Mucosa of rectum (tissue), 2 donors: ENCODE measurements around the gene CLIC1.

Experiments
- H3K27ac ChIP-seq, 2 donors: one replicate each; pipeline ENCODE4 v1.7.0; 2013; ENCODE audit warnings: inconsistent platforms in 2 of 2, low read depth in 2 of 2, low read length in 2 of 2
- H3K27me3 ChIP-seq, 2 donors: one replicate each; pipeline ENCODE4 v1.7.0; 2013; ENCODE audit warnings: low read length in 2 of 2; ENCODE audit not compliant: control insufficient read depth in 2 of 2, insufficient read depth in 2 of 2
- H3K36me3 ChIP-seq, 2 donors: one replicate each; pipeline ENCODE4 v1.7.0; 2013; ENCODE audit warnings: low read length in 2 of 2; ENCODE audit not compliant: control insufficient read depth in 2 of 2, insufficient read depth in 2 of 2
- H3K4me1 ChIP-seq, 2 donors: one replicate each; pipeline ENCODE4 v1.7.0; 2013; ENCODE audit warnings: low read length in 2 of 2, mild to moderate bottlenecking in 1 of 2; ENCODE audit not compliant: control insufficient read depth in 2 of 2, insufficient read depth in 2 of 2
- H3K4me3 ChIP-seq, 2 donors: one replicate each; pipeline ENCODE4 v1.7.0; 2013; ENCODE audit warnings: low read length in 2 of 2
- H3K9ac ChIP-seq, 2 donors: one replicate each; pipeline ENCODE4 v1.7.0; 2013; ENCODE audit warnings: low read length in 2 of 2, low read depth in 1 of 2, mild to moderate bottlenecking in 1 of 2
- H3K9me3 ChIP-seq, 2 donors: one replicate each; pipeline ENCODE4 v1.7.0; 2013; ENCODE audit warnings: low read length in 2 of 2; ENCODE audit not compliant: control insufficient read depth in 2 of 2
- donor health status: healthy.
- donor health status: Normal muscosa, but diverticular disease.

Gene CLIC1

GRCh38 chr6:31723245-31723979 lies 12.9 kb downstream of the CLIC1 start, which contains the start of gene MPIG6B:
MPIG6B (plus strand) TSS chr6:31723373; CDS start chr6:31723384, 11 bp downstream.
- Histone ChIP-seq H3K36me3 (peaks cover 12 to 16% of the 10 kb centered on the region in 2 donors), H3K9me3 (no peaks in the 10 kb centered on the region), H3K9ac (no peak within 1 kb of the TSS), H3K27me3 (no peaks in the 10 kb centered on the region), H3K4me1 (peaks cover 28 to 45% of the 10 kb centered on the region in 2 donors), H3K4me3 (no peak within 1 kb of the TSS), H3K27ac (no peak within 1 kb of the TSS)

- H3K36me3 ChIP-seq: peaks cover 8 to 10% of the 10 kb centered on the region in 2 donors
- peaks cover 20 to 45% of the 10 kb centered on the region in 2 donors for H3K4me1 ChIP-seq
- H3K27ac ChIP-seq: no peak overlapping the region
- H3K27me3 ChIP-seq: no peaks in the 10 kb centered on the region
- H3K9ac ChIP-seq: no peak overlapping the region
- no peaks in the 10 kb centered on the region for H3K9me3 ChIP-seq
- no peak overlapping the region for H3K4me3 ChIP-seq
Measured at GRCh38 chr6:31722173-31722572, 14.2 kb downstream of the CLIC1 start.

GRCh38 chr6:31721351-31722020 lies 14.8 kb downstream of the CLIC1 start, which contains the start of gene LY6G6C:
LY6G6C (minus strand) TSS chr6:31721746; CDS start chr6:31721679, 67 bp downstream.
- Histone ChIP-seq H3K27me3 (no peaks in the 10 kb centered on the region), H3K4me1 (peaks cover 14 to 39% of the 10 kb centered on the region in 2 donors), H3K9me3 (no peaks in the 10 kb centered on the region), H3K4me3 (no peak within 1 kb of the TSS), H3K9ac (no peak within 1 kb of the TSS), H3K27ac (no peak within 1 kb of the TSS), H3K36me3 (peaks cover 3 to 6% of the 10 kb centered on the region in 2 donors)

- Histone ChIP-seq H3K27me3 (no peaks in the 10 kb centered on the region), H3K27ac (no peak overlapping the region), H3K36me3 (no peaks in the 10 kb centered on the region), H3K9ac (no peak overlapping the region), H3K4me3 (no peak overlapping the region), H3K9me3 (no peaks in the 10 kb centered on the region), H3K4me1 (peaks cover 11 to 32% of the 10 kb centered on the region in 2 donors)
Measured at GRCh38 chr6:31720196-31720770, 16.0 kb downstream of the CLIC1 start.

GRCh38 chr6:31719001-31719400 lies 17.3 kb downstream of the CLIC1 start:
- H3K4me3 ChIP-seq: no peak overlapping the region
- peak overlapping the region in 1 of 2 donors; percentile 41 for H3K9ac ChIP-seq
- no peaks in the 10 kb centered on the region for H3K27me3 ChIP-seq
- peak overlapping the region; percentile 74 to 80 for H3K27ac ChIP-seq
- H3K9me3 ChIP-seq: no peaks in the 10 kb centered on the region
- peaks cover 16 to 43% of the 10 kb centered on the region in 2 donors for H3K4me1 ChIP-seq
- no peaks in the 10 kb centered on the region for H3K36me3 ChIP-seq

- Histone ChIP-seq H3K9ac (no peak overlapping the region), H3K27me3 (no peaks in the 10 kb centered on the region), H3K9me3 (no peaks in the 10 kb centered on the region), H3K4me3 (no peak overlapping the region), H3K36me3 (no peaks in the 10 kb centered on the region), H3K4me1 (peaks cover 21 to 50% of the 10 kb centered on the region in 2 donors), H3K27ac (peak overlapping the region; percentile 74 to 80)
Measured at GRCh38 chr6:31718265-31718664, 18.1 kb downstream of the CLIC1 start.

- Histone ChIP-seq H3K4me3 (no peak overlapping the region), H3K9ac (no peak overlapping the region), H3K27me3 (no peaks in the 10 kb centered on the region), H3K4me1 (peaks cover 21 to 52% of the 10 kb centered on the region in 2 donors), H3K9me3 (no peaks in the 10 kb centered on the region), H3K27ac (peak overlapping the region; percentile 49 to 59), H3K36me3 (no peaks in the 10 kb centered on the region)
Measured at GRCh38 chr6:31717499-31718222, 18.7 kb downstream of the CLIC1 start.

GRCh38 chr6:31715022-31715958 lies 21.0 kb downstream of the CLIC1 start, which contains the start of gene LY6G6D:
LY6G6D (plus strand) TSS chr6:31715348; CDS start chr6:31715356, 8 bp downstream.
- Histone ChIP-seq H3K4me3 (no peak within 1 kb of the TSS), H3K4me1 (peaks cover 29 to 64% of the 10 kb centered on the region in 2 donors), H3K27me3 (no peaks in the 10 kb centered on the region), H3K36me3 (no peaks in the 10 kb centered on the region), H3K27ac (peak within 1 kb of the TSS; percentile 61 to 65), H3K9me3 (no peaks in the 10 kb centered on the region), H3K9ac (peak within 1 kb of the TSS in 1 of 2 donors; percentile 36)
